B cell (primary cell): ENCODE data around the gene LRRIQ4. TPM values are rescaled to one million over a fixed set of nuclear protein-coding genes. Genes with fewer than 3 reads are reported as not detected.

Experiments used
- ATAC-seq: fragments of 200-7000 bp; cut with Tn5 transposase; one replicate; pipeline ENCODE4 v1.10.0; 2021; ENCODE audit warnings: low read depth, mild to moderate bottlenecking, moderate number of reproducible peaks, moderate library complexity
- CTCF ChIA-PET: fragments of 350-600 bp; sonication (Branson Sonifier 250); formaldehyde crosslinking; loops from one replicate; lab custom pipeline; 2021; ENCODE audit warnings: antibody characterized with exemption, inconsistent platforms; lab: Charles Lee
- POLR2A ChIA-PET: fragments of 350-600 bp; sonication (Branson Sonifier 250); formaldehyde crosslinking; loops from one replicate; lab custom pipeline; 2021; ENCODE audit warnings: antibody characterized with exemption; lab: Charles Lee
- DNase-seq: peaks from one replicate; pipeline ENCODE4 v3.0.0; 2013
- H2AFZ ChIP-seq: 2 replicates; pipeline ENCODE4 v1.6.1; 2012; ENCODE audit warnings: mild to moderate bottlenecking, low read depth, low read length; ENCODE audit not compliant: insufficient read depth, poor library complexity, severe bottlenecking
- H3K27ac ChIP-seq, 2 donors: 1 replicate in 1 of 2; 2 replicates in 1 of 2; pipeline ENCODE4 v1.5.1; 2012 to 2013; ENCODE audit warnings: low read length in 2 of 2, mild to moderate bottlenecking in 2 of 2, moderate library complexity in 1 of 2
- H3K27me3 ChIP-seq, 4 experiments: fragments of 200-600 bp in 1 of 4; sonication (generic) in 1 of 4; replicated peaks in 1 of 4; 1 replicate in 2 of 4; 2 replicates in 2 of 4; pipeline versions ENCODE4 v1.6.1 to v1.7.0; 2013 to 2016; ENCODE audit warnings: low read length in 3 of 4, mild to moderate bottlenecking in 2 of 4, mixed read lengths in 1 of 4, moderate library complexity in 1 of 4; ENCODE audit not compliant: insufficient read depth in 4 of 4, control insufficient read depth in 3 of 4; ENCODE audit errors: control extremely low read depth in 1 of 4
- H3K36me3 ChIP-seq, 2 experiments: replicated peaks in 1 of 2; 1 replicate in 1 of 2; 2 replicates in 1 of 2; pipeline versions ENCODE4 v1.6.1 to v1.7.1; 2013; ENCODE audit warnings: low read length in 1 of 2; ENCODE audit not compliant: insufficient read depth in 2 of 2, control insufficient read depth in 1 of 2; ENCODE audit errors: control extremely low read depth in 1 of 2, extremely low read depth in 1 of 2
- H3K4me1 ChIP-seq, 2 donors: fragments of 200-600 bp in 1 of 2; sonication (generic) in 1 of 2; 1 replicate in 1 of 2; 2 replicates in 1 of 2; pipeline versions ENCODE4 v1.5.1 to v1.6.1; 2013 to 2017; ENCODE audit warnings: low read length in 2 of 2; ENCODE audit not compliant: control insufficient read depth in 2 of 2, insufficient read depth in 2 of 2
- H3K4me2 ChIP-seq: replicated peaks from 2 replicates; pipeline ENCODE3; 2012; ENCODE audit warnings: mild to moderate bottlenecking, low read depth, low read length; ENCODE audit not compliant: poor library complexity, severe bottlenecking
- H3K4me3 ChIP-seq, 5 experiments: fragments of 200-600 bp in 1 of 5; sonication (generic) in 1 of 5; 1 replicate in 3 of 5; 2 replicates in 2 of 5; pipeline versions ENCODE4 v1.5.1 to v1.7.0; 2011 to 2016; ENCODE audit warnings: low read length in 4 of 5, mild to moderate bottlenecking in 4 of 5, low read depth in 2 of 5, control low read depth in 1 of 5, moderate library complexity in 1 of 5; ENCODE audit not compliant: insufficient read depth in 1 of 5; ENCODE audit errors: control extremely low read depth in 1 of 5, extremely low read depth in 1 of 5
- H3K79me2 ChIP-seq: fragments of 200-600 bp; sonication (generic); one replicate; pipeline ENCODE4 v1.6.0; 2016; ENCODE audit warnings: low read length; ENCODE audit not compliant: control insufficient read depth, insufficient read depth
- H3K9ac ChIP-seq: fragments of 200-600 bp; sonication (generic); 2 replicates; pipeline ENCODE4 v1.6.1; 2017; ENCODE audit warnings: mild to moderate bottlenecking, low read length, moderate library complexity
- H3K9me3 ChIP-seq, 3 donors: one replicate each; pipeline versions ENCODE4 v1.6.1 to v1.7.1; 2013; ENCODE audit warnings: low read length in 2 of 3; ENCODE audit not compliant: control insufficient read depth in 2 of 3, insufficient read depth in 1 of 3; ENCODE audit errors: control extremely low read depth in 1 of 3
- H4K20me1 ChIP-seq: 2 replicates; pipeline ENCODE4 v1.6.0; 2012; ENCODE audit warnings: mild to moderate bottlenecking, low read length; ENCODE audit not compliant: insufficient read depth, control insufficient read depth, poor library complexity, severe bottlenecking
- H3K27ac Mint-ChIP-seq: one replicate; pipeline ENCODE4 v1.8.0; 2021; ENCODE audit warnings: mixed read lengths
- H3K27me3 Mint-ChIP-seq: one replicate; pipeline ENCODE4 v1.8.0; 2021; ENCODE audit warnings: mixed read lengths
- H3K4me1 Mint-ChIP-seq: one replicate; pipeline ENCODE4 v1.8.0; 2021; ENCODE audit warnings: mixed read lengths
- H3K4me3 Mint-ChIP-seq: one replicate; pipeline ENCODE4 v1.8.0; 2021; ENCODE audit warnings: mixed read lengths
- H3K9me3 Mint-ChIP-seq: one replicate; pipeline ENCODE4 v1.8.0; 2022; ENCODE audit warnings: mixed read lengths; ENCODE audit not compliant: insufficient read depth
- EZH2 ChIP-seq: IDR thresholded peaks from 2 replicates; pipeline ENCODE4 v1.6.1; 2012; ENCODE audit warnings: borderline replicate concordance, low read depth, mild to moderate bottlenecking, moderate library complexity, low read length; ENCODE audit not compliant: insufficient read depth, poor library complexity, severe bottlenecking
- WGBS: methylation state at CpG from one replicate; pipeline ENCODE4 v1.1.5; 2013; ENCODE audit warnings: missing lambda C conversion rate; ENCODE audit not compliant: insufficient coverage; 5-methylcytosine and 5-hydroxymethylcytosine counted together
- intact Hi-C: fragments of 100-400 bp; cut with micrococcal nuclease; formaldehyde crosslinking; loops from one replicate; pipeline ENCODE4 v1.10.0; 2022
- polyA minus RNA-seq: library from RNA; depleted of rRNA, polyadenylated mRNA; stranded (reverse); fragments of >200 nt; gene quantifications from 2 replicates; pipeline ENCODE4 v1.2.3, GENCODE V29; 2012
- polyA plus RNA-seq: library from polyadenylated mRNA; depleted of rRNA; stranded (reverse); fragments of >200 nt; gene quantifications from 2 replicates; pipeline ENCODE4 v1.2.3, GENCODE V29; 2012
- total RNA-seq, 2 donors: library from RNA; stranded (reverse); fragments of 120-200 nt in 1 of 2; gene quantifications; 1 replicate in 1 of 2; 2 replicates in 1 of 2; pipeline versions ENCODE4 v1.2.3 to v1.2.4, GENCODE V29; 2013 to 2022
- TF ChIP-seq, protein P1 (sequence below): fragments of 200-600 bp; IDR thresholded peaks from one replicate; pipeline ENCODE4 v1.8.0; 2022; ENCODE audit warnings: antibody characterized with exemption, mild to moderate bottlenecking

Gene LRRIQ4
- total RNA-seq (0.53 and 0.71 TPM in 2 replicates), polyA plus RNA-seq (0.04 TPM in 1 of 2 replicates, not detected in the other), polyA minus RNA-seq (not detected in 2 replicates)
- 0.16 TPM for total RNA-seq (2013)

DNA sequence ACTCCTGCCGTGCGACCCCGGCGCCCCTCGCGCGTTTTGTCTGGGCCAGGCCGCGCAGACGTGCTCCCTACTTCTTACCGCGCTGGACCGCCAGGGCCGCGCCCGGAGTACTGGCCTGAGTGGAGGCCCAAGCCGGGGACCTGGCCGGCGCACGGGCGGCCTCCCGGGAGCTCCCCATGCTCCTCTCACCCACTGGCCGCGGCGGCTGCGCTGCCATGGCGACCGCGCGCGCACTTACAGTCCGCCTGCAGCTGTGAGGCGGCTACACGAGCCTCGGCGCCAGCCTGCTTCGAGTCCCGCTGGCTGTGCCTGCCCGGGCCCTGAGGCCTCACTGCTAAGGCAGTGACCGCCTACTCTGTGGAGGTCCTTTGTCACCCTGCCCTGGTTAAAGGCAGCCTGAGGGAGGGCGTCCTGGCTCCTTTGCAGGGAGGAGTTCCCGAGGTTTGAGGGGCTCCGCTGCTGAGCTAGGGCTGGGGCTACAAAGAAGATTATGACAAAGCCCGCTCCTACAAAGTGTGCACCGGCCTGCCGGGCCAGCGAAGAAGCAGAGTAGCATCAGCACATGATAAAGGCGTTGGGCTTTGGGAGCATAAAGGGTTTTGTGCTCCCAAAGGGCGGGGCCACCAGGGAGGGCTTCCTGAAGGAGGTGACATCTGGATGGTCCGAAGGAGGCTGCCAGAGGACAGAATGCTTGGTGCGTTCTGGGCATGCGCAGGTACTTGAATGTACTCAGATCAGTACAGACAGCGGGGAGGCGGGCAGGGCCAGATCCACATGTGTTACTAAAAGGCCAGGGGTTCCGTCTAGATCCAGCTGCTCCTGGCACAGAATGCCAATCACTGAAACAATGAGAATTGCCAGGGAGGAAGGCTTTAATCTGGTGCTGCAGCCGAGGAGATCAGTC is at the start of gene LRRIQ4, which contains the start of gene LRRC34:
Gene LRRIQ4, plus strand, starts transcription at position 539 of the 904 bp plus-strand sequence. CDS start 9,052 bp downstream, outside the sequence.
Gene LRRC34, minus strand, starts transcription at position 573 of the 904 bp plus-strand sequence. Its CDS starts 356 bp downstream, at position 217.
- POLR2A ChIA-PET, result interaction anchor here (0.6 to 2.0 kb wide), 9 partner anchors 30 to 190 kb away, joined by 3 to 13 read pairs (median 5); partner anchors contain the start of genes ACTRT3, MYNN, SEC62 and TERC

More for the DNA sequence above, at the start of gene LRRIQ4, which contains the start of gene LRRC34:
- H3K9me3 ChIP-seq, result peaks cover 0 to 6% (median 6%) of the 10 kb centered on the region in 3 donors
- peak within 1 kb of the TSS; percentile 46 to 77 for H3K27ac ChIP-seq
- no peak for TF ChIP-seq EZH2
- TF ChIP-seq, protein P1, sequence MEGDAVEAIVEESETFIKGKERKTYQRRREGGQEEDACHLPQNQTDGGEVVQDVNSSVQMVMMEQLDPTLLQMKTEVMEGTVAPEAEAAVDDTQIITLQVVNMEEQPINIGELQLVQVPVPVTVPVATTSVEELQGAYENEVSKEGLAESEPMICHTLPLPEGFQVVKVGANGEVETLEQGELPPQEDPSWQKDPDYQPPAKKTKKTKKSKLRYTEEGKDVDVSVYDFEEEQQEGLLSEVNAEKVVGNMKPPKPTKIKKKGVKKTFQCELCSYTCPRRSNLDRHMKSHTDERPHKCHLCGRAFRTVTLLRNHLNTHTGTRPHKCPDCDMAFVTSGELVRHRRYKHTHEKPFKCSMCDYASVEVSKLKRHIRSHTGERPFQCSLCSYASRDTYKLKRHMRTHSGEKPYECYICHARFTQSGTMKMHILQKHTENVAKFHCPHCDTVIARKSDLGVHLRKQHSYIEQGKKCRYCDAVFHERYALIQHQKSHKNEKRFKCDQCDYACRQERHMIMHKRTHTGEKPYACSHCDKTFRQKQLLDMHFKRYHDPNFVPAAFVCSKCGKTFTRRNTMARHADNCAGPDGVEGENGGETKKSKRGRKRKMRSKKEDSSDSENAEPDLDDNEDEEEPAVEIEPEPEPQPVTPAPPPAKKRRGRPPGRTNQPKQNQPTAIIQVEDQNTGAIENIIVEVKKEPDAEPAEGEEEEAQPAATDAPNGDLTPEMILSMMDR, result no peak
- no peaks in the 10 kb centered on the region for H3K79me2 ChIP-seq
- H3K27me3 ChIP-seq, result no peaks in the 10 kb centered on the region
- CTCF ChIA-PET, result interaction anchor here (0.6 to 2.3 kb wide), 11 partner anchors 10 to 287 kb away, joined by 3 to 13 read pairs (median 4); partner anchors contain the start of genes ACTRT3 and SEC62
- H3K36me3 ChIP-seq, result no peaks in the 10 kb centered on the region
- H2AFZ ChIP-seq, result peak within 1 kb of the TSS; percentile 91
- Mint-ChIP-seq H3K4me1 (peaks cover 34% of the 10 kb centered on the region), H3K9me3 (no peaks in the 10 kb centered on the region), H3K4me3 (peak within 1 kb of the TSS; percentile 87), H3K27me3 (no peaks in the 10 kb centered on the region), H3K27ac (peak within 1 kb of the TSS; percentile 93)
- no peaks in the 10 kb centered on the region for H4K20me1 ChIP-seq
- peak; percentile 60 for ATAC-seq
- H3K4me1 ChIP-seq, result peaks cover 19 to 28% of the 10 kb centered on the region in 2 donors
- peak; percentile 80 for DNase-seq
- H3K9ac ChIP-seq, result peak within 1 kb of the TSS; percentile 66
- H3K4me2 ChIP-seq, result peak within 1 kb of the TSS; percentile 82
- 2% methylated on average over 55 of the region's 56 CpGs for WGBS
- peak within 1 kb of the TSS; percentile 66 to 79 (median 69) for H3K4me3 ChIP-seq
- intact Hi-C loops, result loop anchor here (1.0 to 5.0 kb wide), 8 partner anchors 24 to 225 kb away; partner anchors contain the start of genes GPR160, MYNN, SEC62 and TERC
